NB4 (cell line): Measurements from ENCODE around the gene GTSE1.

Experiments
- CTCF ChIP-seq: IDR thresholded peaks from one replicate; pipeline ENCODE4 v1.5.1; 2012; ENCODE audit warnings: low read depth, low read length
- MYC ChIP-seq: IDR thresholded peaks from 2 replicates; pipeline ENCODE4 v1.6.1; 2011; ENCODE audit warnings: low read depth, low read length
- POLR2A ChIP-seq: IDR thresholded peaks from 2 replicates; pipeline ENCODE4 v1.6.1; 2011; ENCODE audit warnings: mild to moderate bottlenecking; ENCODE audit not compliant: insufficient read length; ENCODE audit errors: extremely low read depth
- TF ChIP-seq, protein P1 (sequence below): IDR thresholded peaks from 2 replicates; pipeline ENCODE4 v1.6.1; 2011; ENCODE audit warnings: low read depth, low read length

- no peak for TF ChIP-seq CTCF
- no peak for TF ChIP-seq POLR2A
- no peak for TF ChIP-seq MYC
- TF ChIP-seq, protein P1, sequence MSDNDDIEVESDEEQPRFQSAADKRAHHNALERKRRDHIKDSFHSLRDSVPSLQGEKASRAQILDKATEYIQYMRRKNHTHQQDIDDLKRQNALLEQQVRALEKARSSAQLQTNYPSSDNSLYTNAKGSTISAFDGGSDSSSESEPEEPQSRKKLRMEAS = no peak
These were observed 23.6 kb downstream of the GTSE1 start for GRCh38 chr22:46320166-46320710.
